Left ventricle myocardium inferior (tissue), 1 donor: ENCODE results near the gene KLHL3. TPM values are rescaled to one million over a fixed set of nuclear protein-coding genes. Genes with fewer than 3 reads are reported as not detected.

ENCODE experiments used
- DNase-seq: peaks from one replicate; pipeline ENCODE4 v3.0.0-alpha.2; 2020
- H3K27ac ChIP-seq: fragments of 200-600 bp; replicated peaks from 2 replicates; pipeline ENCODE4 v1.8.0; 2021
- H3K27me3 ChIP-seq: fragments of 200-600 bp; 2 replicates; pipeline ENCODE4 v1.8.0; 2021; ENCODE audit warnings: low read depth
- H3K36me3 ChIP-seq: fragments of 200-600 bp; 2 replicates; pipeline ENCODE4 v1.8.0; 2021
- H3K4me1 ChIP-seq: fragments of 200-600 bp; 2 replicates; pipeline ENCODE4 v1.8.0; 2021
- H3K4me3 ChIP-seq: fragments of 200-600 bp; 2 replicates; pipeline ENCODE4 v1.8.0; 2021; ENCODE audit warnings: mild to moderate bottlenecking, moderate library complexity
- H3K9me3 ChIP-seq: fragments of 200-600 bp; replicated peaks from 2 replicates; pipeline ENCODE4 v1.8.0; 2021
- intact Hi-C: fragments of 100-400 bp; cut with micrococcal nuclease; formaldehyde crosslinking; loops from one replicate; pipeline ENCODE4 v1.11.0; 2022
- total RNA-seq: library from RNA; stranded (reverse); fragmentation: NEBNext Ultra II Directional; extraction: Animal tissue kit (Norgen Biotek cat#: 25700); gene quantifications from one replicate; pipeline ENCODE4 v1.2.1, GENCODE V29; 2021
- TF ChIP-seq, protein P1 (sequence below): fragments of 200-600 bp; IDR thresholded peaks from 2 replicates; pipeline ENCODE4 v1.8.0; 2021; ENCODE audit warnings: antibody characterized with exemption, mild to moderate bottlenecking, borderline replicate concordance
- donor health status: DM: no; HTN: yes; CAD: no; lungs with severe emphysema.

KLHL3 gene
- total RNA-seq, 1 donor from 2014 or later = 26.3 TPM

DNA sequence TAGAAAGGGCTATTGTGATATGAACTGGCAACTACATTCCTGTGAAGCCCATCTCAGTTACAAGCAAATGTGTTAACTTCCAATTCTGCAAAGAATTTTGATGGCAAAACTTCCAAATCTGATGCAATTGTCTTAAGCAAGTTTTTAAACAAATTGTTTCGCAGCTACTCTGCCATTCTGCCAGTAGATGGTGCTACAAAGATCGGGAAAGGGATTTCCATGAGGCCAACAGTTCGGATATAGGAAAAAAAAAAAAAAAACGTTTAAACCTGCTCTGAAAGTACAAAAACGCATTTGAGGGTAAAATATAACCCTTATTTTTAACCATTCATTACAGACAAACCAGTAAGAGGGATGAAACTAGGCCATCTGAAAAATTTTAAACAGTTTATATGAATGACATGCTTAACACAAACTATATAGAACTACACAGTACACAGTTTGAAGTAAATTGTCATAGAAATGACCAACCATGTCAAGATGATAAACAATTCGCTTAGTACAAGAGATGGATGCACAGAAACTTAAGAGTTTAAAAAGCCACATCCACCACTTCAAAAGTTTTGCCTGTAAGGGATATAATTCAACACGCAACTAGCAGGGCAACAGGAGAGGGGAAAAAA is 16.1 kb upstream of the KLHL3 start:
- no peak for DNase-seq
- intact Hi-C loops = no loop called here
- Histone ChIP-seq H3K4me3 (peak overlapping the region; percentile 85), H3K36me3 (no peaks in the 10 kb centered on the region), H3K9me3 (no peaks in the 10 kb centered on the region), H3K4me1 (peaks cover 71% of the 10 kb centered on the region), H3K27ac (peak overlapping the region; percentile 95), H3K27me3 (no peaks in the 10 kb centered on the region)
- TF ChIP-seq, protein P1, sequence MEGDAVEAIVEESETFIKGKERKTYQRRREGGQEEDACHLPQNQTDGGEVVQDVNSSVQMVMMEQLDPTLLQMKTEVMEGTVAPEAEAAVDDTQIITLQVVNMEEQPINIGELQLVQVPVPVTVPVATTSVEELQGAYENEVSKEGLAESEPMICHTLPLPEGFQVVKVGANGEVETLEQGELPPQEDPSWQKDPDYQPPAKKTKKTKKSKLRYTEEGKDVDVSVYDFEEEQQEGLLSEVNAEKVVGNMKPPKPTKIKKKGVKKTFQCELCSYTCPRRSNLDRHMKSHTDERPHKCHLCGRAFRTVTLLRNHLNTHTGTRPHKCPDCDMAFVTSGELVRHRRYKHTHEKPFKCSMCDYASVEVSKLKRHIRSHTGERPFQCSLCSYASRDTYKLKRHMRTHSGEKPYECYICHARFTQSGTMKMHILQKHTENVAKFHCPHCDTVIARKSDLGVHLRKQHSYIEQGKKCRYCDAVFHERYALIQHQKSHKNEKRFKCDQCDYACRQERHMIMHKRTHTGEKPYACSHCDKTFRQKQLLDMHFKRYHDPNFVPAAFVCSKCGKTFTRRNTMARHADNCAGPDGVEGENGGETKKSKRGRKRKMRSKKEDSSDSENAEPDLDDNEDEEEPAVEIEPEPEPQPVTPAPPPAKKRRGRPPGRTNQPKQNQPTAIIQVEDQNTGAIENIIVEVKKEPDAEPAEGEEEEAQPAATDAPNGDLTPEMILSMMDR = peak; percentile 84

DNA sequence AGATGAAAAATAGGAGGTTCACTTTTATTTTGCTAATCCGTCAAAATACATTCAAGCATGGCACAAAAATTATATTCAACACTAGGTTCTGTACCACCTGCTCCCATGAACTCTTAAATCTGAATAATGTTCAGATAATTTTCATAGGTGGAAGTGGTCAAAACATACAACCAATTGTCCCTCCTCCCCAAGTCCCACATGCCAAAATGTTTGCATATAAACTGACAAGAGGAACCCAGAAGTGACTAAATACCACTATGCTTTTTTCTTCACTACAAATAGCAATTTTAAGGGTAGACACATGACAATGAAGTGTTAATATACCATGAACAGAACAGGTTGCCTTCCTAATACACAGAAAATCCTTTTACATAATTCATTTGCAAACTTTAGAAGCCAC is 14.5 kb upstream of the KLHL3 start:
- Histone ChIP-seq H3K9me3 (no peaks in the 10 kb centered on the region), H3K4me1 (peaks cover 71% of the 10 kb centered on the region), H3K36me3 (no peaks in the 10 kb centered on the region), H3K27me3 (no peaks in the 10 kb centered on the region), H3K27ac (no peak overlapping the region), H3K4me3 (no peak overlapping the region)
- TF ChIP-seq, protein P1 = no peak
- intact Hi-C loops = no loop called here
- DNase-seq = no peak

DNA sequence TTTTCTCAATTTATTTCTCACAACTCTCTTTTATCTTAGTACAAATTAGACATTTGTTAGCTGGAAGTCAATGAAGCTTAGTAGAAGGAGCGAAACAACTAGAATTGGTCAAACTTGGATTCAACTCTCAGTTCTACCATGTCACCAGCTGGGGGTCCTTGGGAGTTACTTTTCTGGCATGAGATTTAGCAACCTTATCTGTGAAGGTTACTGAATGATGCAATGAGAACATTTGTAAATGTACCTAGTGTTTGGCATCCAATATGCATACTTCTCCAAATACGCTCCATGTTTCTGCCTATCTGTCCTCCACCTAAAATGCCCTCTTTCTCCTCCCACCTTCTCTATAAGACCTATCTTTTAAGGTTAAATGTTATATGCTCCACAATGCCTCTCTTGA is 12.0 kb upstream of the KLHL3 start:
- intact Hi-C loops = loop anchor here (10.0 kb wide), 1 partner anchor 113 kb away; no protein-coding TSS in a partner anchor
- peaks cover 52% of the 10 kb centered on the region for H3K4me1 ChIP-seq
- TF ChIP-seq, protein P1 = no peak
- DNase-seq = no peak
- H3K27ac ChIP-seq = no peak overlapping the region
- no peak overlapping the region for H3K4me3 ChIP-seq
- H3K36me3 ChIP-seq = no peaks in the 10 kb centered on the region
- H3K9me3 ChIP-seq = no peaks in the 10 kb centered on the region
- H3K27me3 ChIP-seq = no peaks in the 10 kb centered on the region

DNA sequence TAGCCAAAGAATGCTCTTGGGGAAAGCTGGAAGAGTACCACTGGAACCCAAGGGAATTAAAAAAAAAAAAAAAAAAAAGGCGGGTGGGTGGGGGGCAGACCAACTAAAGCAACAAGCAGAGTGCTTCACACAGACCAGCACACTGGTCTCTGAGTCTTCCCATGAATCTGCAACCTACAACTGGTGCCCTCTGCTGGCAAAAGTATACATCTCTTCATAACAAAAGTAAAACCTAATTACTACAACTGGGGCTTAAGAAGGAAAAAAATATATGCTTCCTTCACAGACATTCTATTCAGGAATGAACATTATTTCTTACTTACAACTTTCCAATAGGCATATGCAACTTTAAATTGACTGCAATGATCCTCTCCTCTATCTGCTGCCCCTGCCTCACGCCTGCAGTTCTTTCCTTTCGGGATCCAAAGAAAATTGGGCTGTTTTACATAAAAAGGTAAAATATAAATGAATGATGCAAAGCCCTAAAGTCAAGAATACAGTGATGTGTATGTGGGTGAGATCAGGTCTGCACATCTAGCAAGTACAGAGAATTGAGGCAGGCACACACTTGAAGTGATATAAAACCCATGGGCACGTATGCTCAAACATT is 7.2 kb upstream of the KLHL3 start:
- Histone ChIP-seq H3K36me3 (no peaks in the 10 kb centered on the region), H3K4me1 (peaks cover 39% of the 10 kb centered on the region), H3K27ac (no peak overlapping the region), H3K27me3 (no peaks in the 10 kb centered on the region), H3K9me3 (no peaks in the 10 kb centered on the region), H3K4me3 (no peak overlapping the region)
- no peak for DNase-seq
- TF ChIP-seq, protein P1 = peak; percentile 77
- intact Hi-C loops = loop anchor here (5.0 to 10.0 kb wide), 2 partner anchors 81 to 108 kb away; no protein-coding TSS in a partner anchor

DNA sequence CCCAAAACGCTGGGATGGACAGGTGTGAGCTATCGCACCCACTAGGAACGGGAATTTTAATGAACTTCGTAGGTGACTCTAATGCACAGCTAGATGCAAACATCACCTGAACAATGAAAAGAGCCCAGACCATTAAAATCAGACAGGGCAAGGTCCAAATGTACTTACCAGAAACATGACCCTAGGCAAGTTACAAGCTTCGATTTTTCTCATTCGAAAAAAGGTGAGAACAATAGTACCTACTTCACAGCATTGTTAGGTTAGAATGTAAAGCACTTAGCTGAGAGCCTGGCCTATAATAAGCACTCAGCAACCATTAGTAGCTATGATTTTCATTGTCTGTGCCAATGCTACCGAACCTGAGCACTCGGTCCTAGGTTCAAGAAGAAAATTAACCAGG is 5.8 kb upstream of the KLHL3 start:
- TF ChIP-seq, protein P1 = no peak
- intact Hi-C loops = loop anchor here (5.0 to 10.0 kb wide), 2 partner anchors 79 to 107 kb away; no protein-coding TSS in a partner anchor
- H3K4me3 ChIP-seq = no peak overlapping the region
- H3K27ac ChIP-seq = no peak overlapping the region
- no peaks in the 10 kb centered on the region for H3K27me3 ChIP-seq
- H3K4me1 ChIP-seq = peaks cover 49% of the 10 kb centered on the region
- H3K36me3 ChIP-seq = no peaks in the 10 kb centered on the region
- no peak for DNase-seq
- no peaks in the 10 kb centered on the region for H3K9me3 ChIP-seq
